Activated T-helper 1 cell treated with anti-CD3 and anti-CD28 coated beads, Interleukin-12 subunit alpha, Interleukin-12 subunit beta, Interleukin-2, Interleukin-4 antibody, amounts not matched to agents 30 ng/mL and 10 ng/mL and 1 ng/mL, durations not matched to agents 14 hours and 24 hours and 36 hours (primary cell): Measurements from ENCODE around the gene ACSF3. TPM values are rescaled to one million over a fixed set of nuclear protein-coding genes. Genes with fewer than 3 reads are reported as not detected.
"Not testable (repeated sequence)": the region's sequence is repeated elsewhere in the genome, so short reads cannot be mapped to it uniquely, and the experiment has no call there.

Source experiments
- DNase-seq: peaks from one replicate; pipeline ENCODE4 v3.0.0; 2021; ENCODE audit warnings: low spot score
- H3K27ac Mint-ChIP-seq: one replicate; pipeline ENCODE4 v1.8.0; 2021; ENCODE audit warnings: mild to moderate bottlenecking, mixed read lengths
- H3K27me3 Mint-ChIP-seq: one replicate; pipeline ENCODE4 v1.8.0; 2022; ENCODE audit warnings: mild to moderate bottlenecking, moderate library complexity, mixed read lengths; ENCODE audit not compliant: insufficient read depth
- H3K36me3 Mint-ChIP-seq: one replicate; pipeline ENCODE4 v1.8.0; 2021; ENCODE audit warnings: low read depth, mixed read lengths
- H3K4me1 Mint-ChIP-seq: one replicate; pipeline ENCODE4 v1.8.0; 2021; ENCODE audit warnings: low read depth, mixed read lengths
- H3K4me3 Mint-ChIP-seq: one replicate; pipeline ENCODE4 v1.8.0; 2021; ENCODE audit warnings: mild to moderate bottlenecking, moderate library complexity, mixed read lengths
- H3K9me3 Mint-ChIP-seq: one replicate; pipeline ENCODE4 v1.8.0; 2021; ENCODE audit warnings: mixed read lengths
- intact Hi-C: fragments of 100-400 bp; cut with micrococcal nuclease; formaldehyde crosslinking; loops from one replicate; pipeline ENCODE4 v1.15.1; 2024
- total RNA-seq: library from RNA; stranded (reverse); gene quantifications from 2 replicates; pipeline ENCODE4 v1.2.3, GENCODE V29; 2022

The ACSF3 gene
- total RNA-seq, 1 donor from 2014 or later: 37.0 TPM

- intact Hi-C loops: no loop called here
- H3K4me3 Mint-ChIP-seq: no peak overlapping the region
- no peaks in the 10 kb centered on the region for H3K36me3 Mint-ChIP-seq
- no peaks in the 10 kb centered on the region for H3K4me1 Mint-ChIP-seq
- H3K27ac Mint-ChIP-seq: no peak overlapping the region
- no peaks in the 10 kb centered on the region for H3K27me3 Mint-ChIP-seq
- DNase-seq: no peak
- H3K9me3 Mint-ChIP-seq: peaks cover 11% of the 10 kb centered on the region
These were observed 21.0 kb upstream of the ACSF3 start for GRCh38 chr16:89072548-89073130.

GRCh38 chr16:89073346-89074071 is 20.1 kb upstream of the ACSF3 start:
- intact Hi-C loops: no loop called here
- Mint-ChIP-seq H3K4me1 (no peaks in the 10 kb centered on the region), H3K27ac (no peak overlapping the region), H3K27me3 (no peaks in the 10 kb centered on the region), H3K36me3 (no peaks in the 10 kb centered on the region), H3K9me3 (peaks cover 11% of the 10 kb centered on the region), H3K4me3 (no peak overlapping the region)
- DNase-seq: no peak

GRCh38 chr16:89074072-89074674 is 19.5 kb upstream of the ACSF3 start:
- intact Hi-C loops, H3K4me3 Mint-ChIP-seq, H3K27ac Mint-ChIP-seq, H3K36me3 Mint-ChIP-seq, H3K27me3 Mint-ChIP-seq, H3K4me1 Mint-ChIP-seq, DNase-seq: not testable (repeated sequence)
- peaks cover 11% of the 10 kb centered on the region for H3K9me3 Mint-ChIP-seq

GRCh38 chr16:89074803-89075688 is 18.6 kb upstream of the ACSF3 start:
- peaks cover 11% of the 10 kb centered on the region for H3K9me3 Mint-ChIP-seq
- H3K27ac Mint-ChIP-seq: no peak overlapping the region
- no peak for DNase-seq
- no peaks in the 10 kb centered on the region for H3K4me1 Mint-ChIP-seq
- no peak overlapping the region for H3K4me3 Mint-ChIP-seq
- H3K36me3 Mint-ChIP-seq: no peaks in the 10 kb centered on the region
- intact Hi-C loops: no loop called here
- H3K27me3 Mint-ChIP-seq: no peaks in the 10 kb centered on the region

GRCh38 chr16:89076159-89076558 is 17.5 kb upstream of the ACSF3 start:
- Mint-ChIP-seq H3K9me3 (peaks cover 11% of the 10 kb centered on the region), H3K27ac (no peak overlapping the region), H3K36me3 (no peaks in the 10 kb centered on the region), H3K4me3 (no peak overlapping the region), H3K4me1 (no peaks in the 10 kb centered on the region), H3K27me3 (no peaks in the 10 kb centered on the region)
- DNase-seq: no peak
- intact Hi-C loops: no loop called here

GRCh38 chr16:89077076-89077475 is 16.6 kb upstream of the ACSF3 start:
- intact Hi-C loops: no loop called here
- Mint-ChIP-seq H3K36me3 (no peaks in the 10 kb centered on the region), H3K4me1 (no peaks in the 10 kb centered on the region), H3K27me3 (no peaks in the 10 kb centered on the region), H3K9me3 (peaks cover 11% of the 10 kb centered on the region), H3K27ac (no peak overlapping the region), H3K4me3 (no peak overlapping the region)
- DNase-seq: no peak

GRCh38 chr16:89078172-89078571 is 15.5 kb upstream of the ACSF3 start:
- Mint-ChIP-seq H3K27me3 (no peaks in the 10 kb centered on the region), H3K36me3 (no peaks in the 10 kb centered on the region), H3K27ac (no peak overlapping the region), H3K9me3 (peaks cover 11% of the 10 kb centered on the region), H3K4me1 (no peaks in the 10 kb centered on the region), H3K4me3 (no peak overlapping the region)
- DNase-seq: no peak
- intact Hi-C loops: no loop called here

GRCh38 chr16:89079434-89079980 is 14.1 kb upstream of the ACSF3 start:
- no peaks in the 10 kb centered on the region for H3K27me3 Mint-ChIP-seq
- peaks cover 11% of the 10 kb centered on the region for H3K9me3 Mint-ChIP-seq
- no peaks in the 10 kb centered on the region for H3K36me3 Mint-ChIP-seq
- intact Hi-C loops: no loop called here
- no peak overlapping the region for H3K27ac Mint-ChIP-seq
- H3K4me1 Mint-ChIP-seq: no peaks in the 10 kb centered on the region
- no peak for DNase-seq
- H3K4me3 Mint-ChIP-seq: no peak overlapping the region

GRCh38 chr16:89080196-89080853 is 13.3 kb upstream of the ACSF3 start:
- Mint-ChIP-seq H3K27ac (no peak overlapping the region), H3K4me3 (no peak overlapping the region), H3K4me1 (no peaks in the 10 kb centered on the region), H3K9me3 (peaks cover 11% of the 10 kb centered on the region), H3K36me3 (no peaks in the 10 kb centered on the region), H3K27me3 (no peaks in the 10 kb centered on the region)
- no peak for DNase-seq
- intact Hi-C loops: no loop called here

GRCh38 chr16:89081556-89081955 is 12.1 kb upstream of the ACSF3 start:
- no peak overlapping the region for H3K4me3 Mint-ChIP-seq
- H3K27me3 Mint-ChIP-seq: no peaks in the 10 kb centered on the region
- no peaks in the 10 kb centered on the region for H3K4me1 Mint-ChIP-seq
- H3K36me3 Mint-ChIP-seq: no peaks in the 10 kb centered on the region
- intact Hi-C loops: no loop called here
- H3K27ac Mint-ChIP-seq: no peak overlapping the region
- DNase-seq: no peak
- no peaks in the 10 kb centered on the region for H3K9me3 Mint-ChIP-seq

- Mint-ChIP-seq H3K36me3 (no peaks in the 10 kb centered on the region), H3K4me1 (no peaks in the 10 kb centered on the region), H3K4me3 (no peak overlapping the region), H3K9me3 (no peaks in the 10 kb centered on the region), H3K27ac (no peak overlapping the region), H3K27me3 (no peaks in the 10 kb centered on the region)
- intact Hi-C loops: no loop called here
- no peak for DNase-seq
These were observed 9.2 kb upstream of the ACSF3 start for GRCh38 chr16:89084411-89084810.

- no peak overlapping the region for H3K27ac Mint-ChIP-seq
- H3K9me3 Mint-ChIP-seq: no peaks in the 10 kb centered on the region
- no peaks in the 10 kb centered on the region for H3K27me3 Mint-ChIP-seq
These were observed 8.6 kb upstream of the ACSF3 start for GRCh38 chr16:89084814-89085612.

More at GRCh38 chr16:89084814-89085612, 8.6 kb upstream of the ACSF3 start:
- intact Hi-C loops: no loop called here
- H3K36me3 Mint-ChIP-seq: no peaks in the 10 kb centered on the region
- no peak for DNase-seq
- H3K4me3 Mint-ChIP-seq: no peak overlapping the region
- no peaks in the 10 kb centered on the region for H3K4me1 Mint-ChIP-seq
